ENCODE data around the gene ZNF43.

GRCh38 chr19:21835810-21836444, at the start of gene ZNF43:
- TF ChIP-seq CTCF (IDR thresholded peaks at IDR 0.05): no peak
- no peak for TF ChIP-seq EZH2 (IDR thresholded peaks at IDR 0.05; ENCODE audit: borderline replicate concordance, insufficient read depth, low read depth, low read length, poor library complexity, severe bottlenecking)
